T-helper 1 cell (primary cell): ENCODE measurements around the gene TPR.

Experiments
- DNase-seq, 5 donors: peaks; one replicate each; pipeline ENCODE4 v3.0.0-alpha.2; 2012 to 2020

TPR gene

GRCh38 chr1:186326009-186326408 is 49.0 kb downstream of the TPR start:
- no peak for DNase-seq

- no peak for DNase-seq
Observed at GRCh38 chr1:186325239-186325638, 49.8 kb downstream of the TPR start.

- DNase-seq: no peak
Observed at GRCh38 chr1:186323865-186324264, 51.2 kb downstream of the TPR start.

GRCh38 chr1:186315570-186315969 is 59.5 kb downstream of the TPR start:
- DNase-seq: no peak

- DNase-seq: no peak
Observed at GRCh38 chr1:186311375-186312051, 63.5 kb downstream of the TPR start.

GRCh38 chr1:186310307-186310706 is 64.7 kb downstream of the TPR start:
- no peak for DNase-seq

GRCh38 chr1:186308264-186309060 is 66.6 kb downstream of the TPR start:
- DNase-seq: peak in 1 of 5 donors; percentile 60

- no peak for DNase-seq
Observed at GRCh38 chr1:186307445-186307844, 67.6 kb downstream of the TPR start.

GRCh38 chr1:186306533-186306932 is 68.5 kb downstream of the TPR start:
- DNase-seq: peak in 1 of 5 donors; percentile 55

GRCh38 chr1:186304982-186305949 is 69.8 kb downstream of the TPR start:
- peak in 1 of 5 donors; percentile 71 for DNase-seq

- peak in 1 of 5 donors; percentile 59 for DNase-seq
Observed at GRCh38 chr1:186303911-186304310, 71.1 kb downstream of the TPR start.

GRCh38 chr1:186302381-186302920 is 72.6 kb downstream of the TPR start:
- no peak for DNase-seq

- peak in 1 of 5 donors; percentile 66 for DNase-seq
Observed at GRCh38 chr1:186301448-186301847, 73.6 kb downstream of the TPR start.

- no peak for DNase-seq
Observed at GRCh38 chr1:186300056-186300455, 75.0 kb downstream of the TPR start.

- no peak for DNase-seq
Observed at GRCh38 chr1:186299570-186299969, 75.5 kb downstream of the TPR start.

GRCh38 chr1:186298851-186299250 is 76.2 kb downstream of the TPR start:
- no peak for DNase-seq

- no peak for DNase-seq
Observed at GRCh38 chr1:186297439-186298045, 77.5 kb downstream of the TPR start.

- no peak for DNase-seq
Observed at GRCh38 chr1:186295980-186296379, 79.1 kb downstream of the TPR start, which contains the start of gene PRG4. Gene PRG4, plus strand, starts transcription at chr1:186296279.

GRCh38 chr1:186292875-186293274 is 82.2 kb downstream of the TPR start:
- no peak for DNase-seq

- no peak for DNase-seq
Observed at GRCh38 chr1:186291271-186291670, 83.8 kb downstream of the TPR start.

- DNase-seq: peak in 1 of 5 donors; percentile 57
Observed at GRCh38 chr1:186289943-186290545, 85.0 kb downstream of the TPR start.
